ENCODE results near the gene PTPRA. TPM values are rescaled to one million over a fixed set of nuclear protein-coding genes. Genes with fewer than 3 reads are reported as not detected.

PTPRA gene
- total and polyA plus RNA-seq, 2 of the 8 experiments (the other 6 are each of a cell fraction or from before 2014, with no cell fraction given): 47.7 to 51.3 TPM

- 0 out of 2 replicates have a peak overlapping the region, but pooled peaks have one; percentile 18 for H2BK20ac ChIP-seq (ENCODE audit: low read length)
- no peak overlapping the region for H3K4me3 ChIP-seq (ENCODE audit: extremely low read depth in 1 of 4, insufficient read depth in 2 of 4, low read depth in 3 of 4, low read length in 4 of 4)
- ChIA-PET POLR2A (ENCODE audit: partially characterized antibody) (interaction anchor here (1.5 kb wide), 1 partner anchor 14 kb away, joined by 3 read pairs; no protein-coding TSS in a partner anchor), CTCF (ENCODE audit: partially characterized antibody) (interaction anchor here (0.7 to 4.6 kb wide), 18 partner anchors 12 to 239 kb away, joined by 3 to 23 read pairs (median 4); no protein-coding TSS in a partner anchor)
- H2BK5ac ChIP-seq (ENCODE audit: low read depth, low read length): no peak overlapping the region
- no peak overlapping the region for H3K23ac ChIP-seq (ENCODE audit: insufficient read length)
- H3K9me3 ChIP-seq (ENCODE audit: insufficient read depth in 2 of 2, low read depth in 1 of 2, low read length in 1 of 2): no peaks in the 10 kb centered on the region
- no peak overlapping the region for H4K91ac ChIP-seq (replicated peaks; ENCODE audit: insufficient read length, low read length)
- no peak overlapping the region for H4K5ac ChIP-seq (ENCODE audit: insufficient read length, low read depth, low read length)
- peaks cover 0 to 6% (median 4%) of the 10 kb centered on the region in 4 experiments; a peak in 4 of 7 replicates for H3K27me3 ChIP-seq (replicated peaks in 1 of 4; ENCODE audit: control insufficient read depth in 3 of 4, extremely low read depth in 1 of 4, insufficient read depth in 3 of 4, low read length in 3 of 4)
- H3K79me2 ChIP-seq (ENCODE audit: control insufficient read depth in 1 of 2, insufficient read depth in 2 of 2, low read length in 2 of 2): no peaks in the 10 kb centered on the region
- H3K23me2 ChIP-seq (ENCODE audit: low read depth, low read length): no peaks in the 10 kb centered on the region
- H3K9ac ChIP-seq (replicated peaks in 1 of 4; ENCODE audit: extremely low read depth in 1 of 4, low read depth in 3 of 4, low read length in 3 of 4): 0 out of 7 replicates have a peak overlapping the region, but pooled peaks of 1 of the 4 experiments have one; percentile 17
- H4K20me1 ChIP-seq (replicated peaks in 1 of 2; ENCODE audit: control insufficient read depth in 1 of 2, insufficient read depth in 2 of 2, low read length in 2 of 2): peaks cover 0 to 3% of the 10 kb centered on the region in 2 experiments
- no peak overlapping the region for H3K4ac ChIP-seq (replicated peaks; ENCODE audit: insufficient read length, low read depth, low read length)
- H3K27ac ChIP-seq (ENCODE audit: low read depth, low read length): no peak overlapping the region
- H3K18ac ChIP-seq (ENCODE audit: extremely low read depth, low read length): no peak overlapping the region
- no peaks in the 10 kb centered on the region; a peak in 1 of 7 replicates for H3K4me1 ChIP-seq (replicated peaks in 1 of 4; ENCODE audit: control insufficient read depth in 3 of 4, insufficient read depth in 4 of 4, low read length in 3 of 4)
- no peak overlapping the region for H2AFZ ChIP-seq (ENCODE audit: low read length)
- FAIRE-seq (no peak), DNase-seq (ENCODE audit: low read depth in 1 of 2, low spot score in 2 of 2) (no peak)
- no peak overlapping the region for H2AK5ac ChIP-seq (ENCODE audit: low read depth, low read length)
- H3K56ac ChIP-seq (replicated peaks; ENCODE audit: insufficient read length, low read depth, low read length): no peak overlapping the region
- TF ChIP-seq TCF12 (IDR thresholded peaks at IDR 0.05; ENCODE audit: low read depth, low read length) (no peak), NRF1 (IDR thresholded peaks at IDR 0.05; ENCODE audit: low read depth, low read length) (no peak), CTBP2 (IDR thresholded peaks at IDR 0.05; ENCODE audit: borderline replicate concordance, insufficient read depth, insufficient read length, low read length) (no peak), TBP (IDR thresholded peaks at IDR 0.05; ENCODE audit: low read depth, low read length) (no peak), EGR1 (IDR thresholded peaks at IDR 0.05; ENCODE audit: borderline replicate concordance, low read depth, low read length) (no peak), JUN (IDR thresholded peaks at IDR 0.05; ENCODE audit: low read depth, low read length) (no peak), SIN3A (conservative IDR thresholded peaks at IDR 0.05 in 1 of 2, IDR thresholded peaks at IDR 0.05 in 1 of 2; ENCODE audit: low read depth in 1 of 2, low read length in 2 of 2) (no peak), RXRA (IDR thresholded peaks at IDR 0.05; ENCODE audit: insufficient read depth, low read depth, low read length) (no peak)
- no peak overlapping the region for H3K14ac ChIP-seq (ENCODE audit: insufficient read length)
- H4K8ac ChIP-seq (ENCODE audit: extremely low read depth, insufficient read depth, low read length): no peak overlapping the region
- H2BK12ac ChIP-seq (ENCODE audit: low read depth, low read length): no peak overlapping the region
- H2BK15ac ChIP-seq (ENCODE audit: low read length): no peak overlapping the region
- H3K36me3 ChIP-seq (ENCODE audit: control insufficient read depth in 2 of 4, insufficient read depth in 4 of 4, low read length in 3 of 4): no peaks in the 10 kb centered on the region; a peak in 1 of 8 replicates
- H3K79me1 ChIP-seq (ENCODE audit: low read depth, low read length): no peaks in the 10 kb centered on the region
- H2BK120ac ChIP-seq (replicated peaks; ENCODE audit: low read depth, low read length): no peak overlapping the region
- 89% methylated on average over 11 of the region's 11 CpGs; no CpG with 5 or more reads in 1 of the 2 experiments for WGBS, 2 experiments (ENCODE audit: extremely low coverage in 1 of 2, insufficient coverage in 1 of 2, insufficient read length in 1 of 2, insufficient replicate concordance in 2 of 2, low coverage in 1 of 2, low lambda C conversion rate in 2 of 2, missing lambda C conversion rate in 1 of 2)
- H3K4me2 ChIP-seq (ENCODE audit: insufficient read depth in 1 of 2, low read depth in 2 of 2, low read length in 2 of 2): no peak overlapping the region
Observed at GRCh38 chr20:2866236-2866635, 7.0 kb upstream of the PTPRA start.
